IMR-90 (cell line): ENCODE results near the gene ZNF592. TPM values are rescaled to one million over a fixed set of nuclear protein-coding genes. Genes with fewer than 3 reads are reported as not detected.

ENCODE experiments used
- ATAC-seq: fragments of 200-7000 bp; cut with Tn5 transposase; 2 replicates; pipeline ENCODE4 v1.9.1; 2020; ENCODE audit warnings: low read depth, mild to moderate bottlenecking, moderate library complexity
- BruUV-seq: library from RNA; stranded (reverse); fragments of 400-500 nt; replicated peaks from 2 replicates; lab custom pipeline; 2021; lab: Mats Ljungman, UMichigan
- CTCF ChIA-PET: fragments of 300-600 bp; formaldehyde crosslinking; extraction: SDS; loops from one replicate; lab custom pipeline; 2021; ENCODE audit warnings: antibody characterized with exemption; lab: Yijun Ruan, JAX
- POLR2A ChIA-PET: fragments of 300-600 bp; sonication (Branson Sonifier 250); formaldehyde crosslinking; loops from one replicate; lab custom pipeline; 2022; ENCODE audit warnings: antibody characterized with exemption; ENCODE audit not compliant: unreplicated experiment; lab: Charles Lee
- DNase-seq: peaks from one replicate; pipeline ENCODE4 v3.0.0; 2013
- H2AFZ ChIP-seq: replicated peaks from 2 replicates; pipeline ENCODE3; 2013; ENCODE audit warnings: low read length, mild to moderate bottlenecking; ENCODE audit not compliant: poor library complexity
- H2AK5ac ChIP-seq: 2 replicates; pipeline ENCODE4 v1.6.1; 2013; ENCODE audit warnings: low read depth, low read length, inconsistent platforms
- H2AK9ac ChIP-seq: replicated peaks from 2 replicates; pipeline ENCODE3; 2013; ENCODE audit warnings: mild to moderate bottlenecking, low read depth, low read length, moderate library complexity; ENCODE audit not compliant: poor library complexity
- H2BK120ac ChIP-seq: 2 replicates; pipeline ENCODE4 v1.6.1; 2013; ENCODE audit warnings: low read depth, low read length, inconsistent platforms
- H2BK15ac ChIP-seq: 3 replicates; pipeline ENCODE4 v1.6.1; 2013; ENCODE audit warnings: low read depth, low read length, inconsistent platforms
- H2BK20ac ChIP-seq: 2 replicates; pipeline ENCODE4 v1.6.1; 2013; ENCODE audit warnings: low read depth, mild to moderate bottlenecking, inconsistent platforms, low read length, moderate library complexity
- H2BK5ac ChIP-seq: 2 replicates; pipeline ENCODE4 v1.6.1; 2013; ENCODE audit warnings: mild to moderate bottlenecking, low read depth, low read length, inconsistent platforms; ENCODE audit not compliant: poor library complexity, severe bottlenecking
- H3K14ac ChIP-seq: replicated peaks from 2 replicates; pipeline ENCODE4 v1.6.1; 2013; ENCODE audit warnings: low read depth, low read length, inconsistent platforms
- H3K18ac ChIP-seq: 2 replicates; pipeline ENCODE4 v1.6.1; 2013; ENCODE audit warnings: low read depth, low read length, control low read depth
- H3K23ac ChIP-seq: 2 replicates; pipeline ENCODE4 v1.6.1; 2013; ENCODE audit warnings: low read depth, low read length, inconsistent platforms
- H3K27ac ChIP-seq: 2 replicates; pipeline ENCODE4 v1.5.1; 2013; ENCODE audit warnings: mild to moderate bottlenecking, control low read depth, low read length; ENCODE audit not compliant: insufficient read depth
- H3K27me3 ChIP-seq: 2 replicates; pipeline ENCODE4 v1.6.1; 2013; ENCODE audit warnings: low read length; ENCODE audit not compliant: control insufficient read depth, insufficient read depth
- H3K36me3 ChIP-seq: 2 replicates; pipeline ENCODE4 v1.6.1; 2013; ENCODE audit warnings: low read length, mixed read lengths; ENCODE audit not compliant: control insufficient read depth, insufficient read depth
- H3K4ac ChIP-seq: 2 replicates; pipeline ENCODE4 v1.6.1; 2013; ENCODE audit warnings: low read depth, low read length, inconsistent platforms
- H3K4me1 ChIP-seq: 2 replicates; pipeline ENCODE4 v1.6.1; 2013; ENCODE audit warnings: low read length, mixed read lengths; ENCODE audit not compliant: control insufficient read depth, insufficient read depth
- H3K4me2 ChIP-seq: 2 replicates; pipeline ENCODE4 v1.6.1; 2013; ENCODE audit warnings: low read depth, mild to moderate bottlenecking, control low read depth, low read length, moderate library complexity
- H3K4me3 ChIP-seq: 2 replicates; pipeline ENCODE4 v1.5.1; 2013; ENCODE audit warnings: low read depth, mild to moderate bottlenecking, control low read depth, low read length, moderate library complexity; ENCODE audit not compliant: insufficient read depth
- H3K56ac ChIP-seq: 2 replicates; pipeline ENCODE4 v1.6.1; 2013; ENCODE audit warnings: low read length, inconsistent platforms; ENCODE audit not compliant: insufficient read depth; ENCODE audit errors: extremely low read depth
- H3K79me1 ChIP-seq, 2 experiments: 2 replicates each; pipeline ENCODE4 v1.6.1; 2013; ENCODE audit warnings: low read length in 2 of 2, inconsistent platforms in 1 of 2, low read depth in 1 of 2
- H3K9ac ChIP-seq: 2 replicates; pipeline ENCODE4 v1.6.1; 2013; ENCODE audit warnings: low read depth, low read length, control low read depth
- H3K9me1 ChIP-seq: 2 replicates; pipeline ENCODE4 v1.6.1; 2013; ENCODE audit warnings: low read length, inconsistent platforms; ENCODE audit not compliant: insufficient read depth
- H3K9me3 ChIP-seq: 2 replicates; pipeline ENCODE4 v1.6.1; 2013; ENCODE audit warnings: low read length; ENCODE audit not compliant: control insufficient read depth, insufficient read depth
- H4K20me1 ChIP-seq: 2 replicates; pipeline ENCODE4 v1.6.1; 2013; ENCODE audit warnings: low read length, inconsistent platforms; ENCODE audit not compliant: insufficient read depth
- H4K5ac ChIP-seq: 2 replicates; pipeline ENCODE4 v1.6.1; 2013; ENCODE audit warnings: mild to moderate bottlenecking, low read depth, low read length, control low read depth
- H4K8ac ChIP-seq, 2 experiments: 2 replicates each; pipeline ENCODE4 v1.6.1; 2013; ENCODE audit warnings: low read depth in 2 of 2, low read length in 2 of 2, control low read depth in 1 of 2, inconsistent platforms in 1 of 2
- H4K91ac ChIP-seq: 2 replicates; pipeline ENCODE4 v1.6.1; 2013; ENCODE audit warnings: low read depth, low read length, inconsistent platforms; ENCODE audit not compliant: insufficient read depth
- CEBPB ChIP-seq: IDR thresholded peaks from 2 replicates; pipeline ENCODE4 v1.6.1; 2012; ENCODE audit warnings: low read depth, low read length, improper control_type of control experiment
- CHD1 ChIP-seq: IDR thresholded peaks from 2 replicates; pipeline ENCODE4 v1.6.1; 2012; ENCODE audit warnings: low read depth, low read length, improper control_type of control experiment
- MAZ ChIP-seq: IDR thresholded peaks from 2 replicates; pipeline ENCODE4 v1.6.1; 2012; ENCODE audit warnings: low read depth, mild to moderate bottlenecking, low read length, improper control_type of control experiment, moderate library complexity, borderline replicate concordance
- NFE2L2 ChIP-seq: fragments of 150-350 bp; IDR thresholded peaks from 2 replicates; pipeline ENCODE4 v1.6.1; 2016; ENCODE audit warnings: low read depth, mild to moderate bottlenecking, low read length
- RCOR1 ChIP-seq: IDR thresholded peaks from 2 replicates; pipeline ENCODE4 v1.6.1; 2012; ENCODE audit warnings: mild to moderate bottlenecking, low read length, improper control_type of control experiment; ENCODE audit not compliant: insufficient replicate concordance
- RFX5 ChIP-seq: IDR thresholded peaks from 2 replicates; pipeline ENCODE4 v1.8.0; 2012; ENCODE audit warnings: low read depth, mild to moderate bottlenecking, low read length, moderate library complexity
- WGBS, 2 experiments: methylation state at CpG; one replicate each; pipeline versions ENCODE4 v1.1.5 to v1.1.7; 2013; ENCODE audit warnings: missing lambda C conversion rate in 2 of 2; ENCODE audit not compliant: insufficient read length in 1 of 2; ENCODE audit errors: extremely low coverage in 2 of 2; 5-methylcytosine and 5-hydroxymethylcytosine counted together
- dilution Hi-C: fragments of 300-500 bp; cut with HindIII; formaldehyde crosslinking; loops from one replicate; pipeline ENCODE4 v1.14.3; 2018; ENCODE audit warnings: low sequenced_read_pairs; ENCODE audit not compliant: unreplicated experiment
- in situ Hi-C: fragments of 300-500 bp; cut with MboI; formaldehyde crosslinking; loops from 3 replicates; pipeline ENCODE4 v1.14.3; 2019; ENCODE audit warnings: low sequenced_read_pairs, inconsistent platforms, mixed read lengths
- intact Hi-C: fragments of 100-400 bp; cut with micrococcal nuclease; formaldehyde crosslinking; loops from 2 replicates; pipeline ENCODE4 v1.10.0; 2022
- polyA plus RNA-seq, 3 experiments: library from polyadenylated mRNA; depleted of rRNA; stranded (reverse); fragments of >200 nt; gene quantifications; 2 replicates each; pipeline ENCODE4 v1.2.3, GENCODE V29; 2012; ENCODE audit warnings: low replicate concordance in 1 of 3
- total RNA-seq: library from RNA; depleted of rRNA; stranded (reverse); fragments of >200 nt; gene quantifications from 2 replicates; pipeline ENCODE4 v1.2.3, GENCODE V29; 2012
- TF ChIP-seq, protein P1 (sequence below): conservative IDR thresholded peaks from 2 replicates; pipeline ENCODE4 v1.5.1; 2012; ENCODE audit warnings: mild to moderate bottlenecking, low read depth, low read length, improper control_type of control experiment
- TF ChIP-seq, protein P2 (sequence below): fragments of 150-350 bp; IDR thresholded peaks from 2 replicates; pipeline ENCODE4 v1.6.1; 2017; ENCODE audit warnings: mild to moderate bottlenecking, antibody characterized with exemption, low read length, low read depth

ZNF592 gene
- total and polyA plus RNA-seq, 2 of the 4 experiments (the other 2 are of a cell fraction) = 4.3 to 10.2 TPM

- H3K4me1 ChIP-seq = peaks cover 2% of the 10 kb centered on the region; the same call in 1 of the 2 replicates
- H3K4ac ChIP-seq = no peak overlapping the region
- BruUV-seq = TSS peak; percentile 49
- no peaks in the 10 kb centered on the region for H3K27me3 ChIP-seq
- peak overlapping the region; percentile 82; the same call in 1 of the 2 replicates for H3K9ac ChIP-seq
- H2BK120ac ChIP-seq = no peak overlapping the region
- peaks cover 7 to 26% of the 10 kb centered on the region in 2 experiments for H3K79me1 ChIP-seq
- ATAC-seq = no peak
- dilution Hi-C loops = no loop called here
- H4K91ac ChIP-seq = no peak overlapping the region
- H3K36me3 ChIP-seq = peaks cover 8% of the 10 kb centered on the region; the same call in 1 of the 2 replicates
- H2BK5ac ChIP-seq = peak overlapping the region; percentile 9
- H2BK20ac ChIP-seq = no peak overlapping the region
- H3K14ac ChIP-seq = peak overlapping the region; percentile 41; the same call in 1 of the 2 replicates
- no peak overlapping the region for H4K5ac ChIP-seq
- no peaks in the 10 kb centered on the region; the same call in 1 of the 2 replicates for H3K9me1 ChIP-seq
- TF ChIP-seq, protein P1, sequence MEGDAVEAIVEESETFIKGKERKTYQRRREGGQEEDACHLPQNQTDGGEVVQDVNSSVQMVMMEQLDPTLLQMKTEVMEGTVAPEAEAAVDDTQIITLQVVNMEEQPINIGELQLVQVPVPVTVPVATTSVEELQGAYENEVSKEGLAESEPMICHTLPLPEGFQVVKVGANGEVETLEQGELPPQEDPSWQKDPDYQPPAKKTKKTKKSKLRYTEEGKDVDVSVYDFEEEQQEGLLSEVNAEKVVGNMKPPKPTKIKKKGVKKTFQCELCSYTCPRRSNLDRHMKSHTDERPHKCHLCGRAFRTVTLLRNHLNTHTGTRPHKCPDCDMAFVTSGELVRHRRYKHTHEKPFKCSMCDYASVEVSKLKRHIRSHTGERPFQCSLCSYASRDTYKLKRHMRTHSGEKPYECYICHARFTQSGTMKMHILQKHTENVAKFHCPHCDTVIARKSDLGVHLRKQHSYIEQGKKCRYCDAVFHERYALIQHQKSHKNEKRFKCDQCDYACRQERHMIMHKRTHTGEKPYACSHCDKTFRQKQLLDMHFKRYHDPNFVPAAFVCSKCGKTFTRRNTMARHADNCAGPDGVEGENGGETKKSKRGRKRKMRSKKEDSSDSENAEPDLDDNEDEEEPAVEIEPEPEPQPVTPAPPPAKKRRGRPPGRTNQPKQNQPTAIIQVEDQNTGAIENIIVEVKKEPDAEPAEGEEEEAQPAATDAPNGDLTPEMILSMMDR = no peak
- no peak for TF ChIP-seq CHD1
- TF ChIP-seq, protein P2, sequence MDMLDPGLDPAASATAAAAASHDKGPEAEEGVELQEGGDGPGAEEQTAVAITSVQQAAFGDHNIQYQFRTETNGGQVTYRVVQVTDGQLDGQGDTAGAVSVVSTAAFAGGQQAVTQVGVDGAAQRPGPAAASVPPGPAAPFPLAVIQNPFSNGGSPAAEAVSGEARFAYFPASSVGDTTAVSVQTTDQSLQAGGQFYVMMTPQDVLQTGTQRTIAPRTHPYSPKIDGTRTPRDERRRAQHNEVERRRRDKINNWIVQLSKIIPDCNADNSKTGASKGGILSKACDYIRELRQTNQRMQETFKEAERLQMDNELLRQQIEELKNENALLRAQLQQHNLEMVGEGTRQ = no peak
- no peak for TF ChIP-seq NFE2L2
- no peak for TF ChIP-seq RCOR1
- TF ChIP-seq MAZ = no peak
- peak; percentile 65 for TF ChIP-seq CEBPB
- TF ChIP-seq RFX5 = no peak
- peak overlapping the region; percentile 100 for H3K4me2 ChIP-seq
- H4K20me1 ChIP-seq = peaks cover 24% of the 10 kb centered on the region; the same call in 1 of the 2 replicates
- DNase-seq = no peak
- in situ Hi-C loops = no loop called here
- no peak overlapping the region for H2AK5ac ChIP-seq
- intact Hi-C loops = loop anchor here (1.0 to 5.0 kb wide), 3 partner anchors 18 to 61 kb away; partner anchors contain the start of gene WDR73
- H2AFZ ChIP-seq = no peak overlapping the region
- ChIA-PET CTCF (interaction anchor here (0.5 to 0.6 kb wide), 2 partner anchors 35 to 39 kb away, joined by 3 read pairs; no protein-coding TSS in a partner anchor), POLR2A (no interaction called here)
- no peak overlapping the region for H3K27ac ChIP-seq
- H3K18ac ChIP-seq = no peak overlapping the region
- no peaks in the 10 kb centered on the region for H3K9me3 ChIP-seq
- H3K23ac ChIP-seq = peak overlapping the region; percentile 39; the same call in 1 of the 2 replicates
- no peak overlapping the region for H2AK9ac ChIP-seq
- H3K56ac ChIP-seq = peak overlapping the region; percentile 63; the same call in 1 of the 2 replicates
- no CpG with 5 or more reads among the region's 3 CpGs for WGBS, 2 experiments
- H2BK15ac ChIP-seq = no peak overlapping the region
- H3K4me3 ChIP-seq = peak overlapping the region; percentile 88
- no peak overlapping the region for H4K8ac ChIP-seq
Observed at GRCh38 chr15:84714821-84715220, 33.6 kb upstream of the ZNF592 start.
